ENCODE data around the gene SORCS2. TPM values are rescaled to one million over a fixed set of nuclear protein-coding genes. Genes with fewer than 3 reads are reported as not detected.

Gene SORCS2
- total and polyA plus RNA-seq, 2 donors (not counting 1 experiment from before 2014, with no cell fraction given), result not detected

DNA sequence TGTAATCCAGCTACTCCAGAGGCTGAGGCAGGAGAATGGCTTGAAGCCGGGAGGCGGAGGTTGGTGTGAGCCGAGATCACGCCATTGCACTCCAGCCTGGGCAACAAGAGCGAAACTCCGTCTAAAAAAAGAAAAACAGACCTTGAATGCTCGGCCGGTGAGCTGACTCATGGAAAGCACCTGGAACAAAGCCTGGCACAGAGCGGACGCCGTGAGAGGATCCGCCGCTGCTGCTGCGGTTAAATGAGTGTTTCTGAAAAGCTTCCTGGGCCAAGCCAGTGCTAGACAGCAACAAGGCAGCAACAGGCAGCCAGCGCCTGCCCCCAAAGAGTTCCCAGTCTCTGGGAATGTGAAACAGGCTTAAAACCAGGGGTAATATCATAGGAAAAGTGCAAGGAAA, 560.9 kb downstream of the SORCS2 start:
- H3K9me3 Mint-ChIP-seq (ENCODE audit: insufficient read depth), result no peaks in the 10 kb centered on the region
- WGBS (ENCODE audit: insufficient coverage), result 98% methylated on average over 15 of the region's 15 CpGs
- CTCF ChIA-PET, result no interaction called here

DNA sequence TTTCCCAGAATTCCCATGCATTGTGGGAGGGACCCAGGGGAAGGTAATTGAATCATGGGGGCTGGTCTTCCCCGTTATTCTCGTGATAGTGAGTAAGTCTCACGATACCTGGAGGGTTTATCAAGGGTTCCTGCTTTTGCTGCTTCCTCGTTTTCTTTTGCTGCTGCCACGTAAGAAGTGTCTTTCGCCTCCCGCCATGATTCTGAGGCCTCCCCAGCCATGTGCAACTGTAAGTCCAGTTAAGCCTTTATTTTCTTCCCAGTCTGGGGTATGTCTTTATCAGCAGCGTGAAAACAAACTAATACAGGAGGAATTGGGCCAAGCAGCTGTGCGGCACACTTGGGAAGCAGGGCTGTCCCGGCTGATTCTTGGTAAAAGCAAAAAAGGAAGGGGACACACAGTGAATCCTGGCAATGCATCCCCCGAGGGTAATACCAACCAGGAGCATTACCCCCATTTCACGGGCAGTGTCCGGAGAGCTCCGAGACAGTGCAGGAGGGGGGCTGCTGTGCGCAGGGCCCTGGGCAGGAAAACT, 561.7 kb downstream of the SORCS2 start:
- no peaks in the 10 kb centered on the region for H3K9me3 Mint-ChIP-seq (ENCODE audit: insufficient read depth)
- peaks cover 3% of the 10 kb centered on the region for H3K27me3 Mint-ChIP-seq
- TF ChIP-seq, protein P1, sequence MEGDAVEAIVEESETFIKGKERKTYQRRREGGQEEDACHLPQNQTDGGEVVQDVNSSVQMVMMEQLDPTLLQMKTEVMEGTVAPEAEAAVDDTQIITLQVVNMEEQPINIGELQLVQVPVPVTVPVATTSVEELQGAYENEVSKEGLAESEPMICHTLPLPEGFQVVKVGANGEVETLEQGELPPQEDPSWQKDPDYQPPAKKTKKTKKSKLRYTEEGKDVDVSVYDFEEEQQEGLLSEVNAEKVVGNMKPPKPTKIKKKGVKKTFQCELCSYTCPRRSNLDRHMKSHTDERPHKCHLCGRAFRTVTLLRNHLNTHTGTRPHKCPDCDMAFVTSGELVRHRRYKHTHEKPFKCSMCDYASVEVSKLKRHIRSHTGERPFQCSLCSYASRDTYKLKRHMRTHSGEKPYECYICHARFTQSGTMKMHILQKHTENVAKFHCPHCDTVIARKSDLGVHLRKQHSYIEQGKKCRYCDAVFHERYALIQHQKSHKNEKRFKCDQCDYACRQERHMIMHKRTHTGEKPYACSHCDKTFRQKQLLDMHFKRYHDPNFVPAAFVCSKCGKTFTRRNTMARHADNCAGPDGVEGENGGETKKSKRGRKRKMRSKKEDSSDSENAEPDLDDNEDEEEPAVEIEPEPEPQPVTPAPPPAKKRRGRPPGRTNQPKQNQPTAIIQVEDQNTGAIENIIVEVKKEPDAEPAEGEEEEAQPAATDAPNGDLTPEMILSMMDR (IDR thresholded peaks at IDR 0.05), result no peak
- TF ChIP-seq EZH2 (IDR thresholded peaks at IDR 0.05; ENCODE audit: borderline replicate concordance, insufficient read depth, low read depth, low read length, poor library complexity, severe bottlenecking), result no peak
- Histone ChIP-seq H3K9ac (ENCODE audit: low read length) (no peak overlapping the region), H2AFZ (ENCODE audit: insufficient read depth, low read depth, low read length, poor library complexity, severe bottlenecking) (no peak overlapping the region), H3K4me1 (ENCODE audit: control insufficient read depth in 2 of 2, insufficient read depth in 2 of 2, low read length in 2 of 2) (no peaks in the 10 kb centered on the region), H3K9me3 (ENCODE audit: control extremely low read depth in 1 of 3, control insufficient read depth in 2 of 3, insufficient read depth in 1 of 3, low read length in 2 of 3) (peaks cover 0 to 3% (median 0%) of the 10 kb centered on the region in 3 donors), H3K27ac (ENCODE audit: low read length in 2 of 2) (no peak overlapping the region), H3K36me3 (replicated peaks in 1 of 2; ENCODE audit: control extremely low read depth in 1 of 2, control insufficient read depth in 1 of 2, extremely low read depth in 1 of 2, insufficient read depth in 2 of 2, low read length in 1 of 2) (no peaks in the 10 kb centered on the region), H3K27me3 (replicated peaks in 1 of 4; ENCODE audit: control extremely low read depth in 1 of 4, control insufficient read depth in 3 of 4, insufficient read depth in 4 of 4, low read length in 3 of 4) (no peaks in the 10 kb centered on the region), H4K20me1 (ENCODE audit: control insufficient read depth, insufficient read depth, low read length, poor library complexity, severe bottlenecking) (no peaks in the 10 kb centered on the region), H3K79me2 (ENCODE audit: control insufficient read depth, insufficient read depth, low read length) (no peaks in the 10 kb centered on the region), H3K4me2 (replicated peaks; ENCODE audit: low read depth, low read length, poor library complexity, severe bottlenecking) (no peak overlapping the region), H3K4me3 (ENCODE audit: control extremely low read depth in 1 of 5, extremely low read depth in 1 of 5, insufficient read depth in 1 of 5, low read depth in 2 of 5, low read length in 4 of 5) (no peak overlapping the region)
- H3K4me3 Mint-ChIP-seq, result no peak overlapping the region
- ChIA-PET POLR2A (no interaction called here), CTCF (no interaction called here)
- no peaks in the 10 kb centered on the region for H3K4me1 Mint-ChIP-seq
- DNase-seq (no peak), ATAC-seq (ENCODE audit: low read depth) (no peak)
- 86% methylated on average over 14 of the region's 15 CpGs for WGBS (ENCODE audit: insufficient coverage)
- H3K27ac Mint-ChIP-seq, result no peak overlapping the region
- intact Hi-C loops (cut with micrococcal nuclease), result no loop called here

More for the DNA sequence above, 560.9 kb downstream of the SORCS2 start:
- Histone ChIP-seq H3K36me3 (replicated peaks in 1 of 2; ENCODE audit: control extremely low read depth in 1 of 2, control insufficient read depth in 1 of 2, extremely low read depth in 1 of 2, insufficient read depth in 2 of 2, low read length in 1 of 2) (no peaks in the 10 kb centered on the region), H3K9ac (ENCODE audit: low read length) (no peak overlapping the region), H3K79me2 (ENCODE audit: control insufficient read depth, insufficient read depth, low read length) (no peaks in the 10 kb centered on the region), H3K27ac (ENCODE audit: low read length in 2 of 2) (no peak overlapping the region), H3K27me3 (replicated peaks in 1 of 4; ENCODE audit: control extremely low read depth in 1 of 4, control insufficient read depth in 3 of 4, insufficient read depth in 4 of 4, low read length in 3 of 4) (no peaks in the 10 kb centered on the region), H3K4me1 (ENCODE audit: control insufficient read depth in 2 of 2, insufficient read depth in 2 of 2, low read length in 2 of 2) (no peaks in the 10 kb centered on the region), H3K4me2 (replicated peaks; ENCODE audit: low read depth, low read length, poor library complexity, severe bottlenecking) (no peak overlapping the region), H3K4me3 (ENCODE audit: control extremely low read depth in 1 of 5, extremely low read depth in 1 of 5, insufficient read depth in 1 of 5, low read depth in 2 of 5, low read length in 4 of 5) (no peak overlapping the region), H2AFZ (ENCODE audit: insufficient read depth, low read depth, low read length, poor library complexity, severe bottlenecking) (no peak overlapping the region), H3K9me3 (ENCODE audit: control extremely low read depth in 1 of 3, control insufficient read depth in 2 of 3, insufficient read depth in 1 of 3, low read length in 2 of 3) (peaks cover 0 to 3% (median 0%) of the 10 kb centered on the region in 3 donors), H4K20me1 (ENCODE audit: control insufficient read depth, insufficient read depth, low read length, poor library complexity, severe bottlenecking) (no peaks in the 10 kb centered on the region)
- H3K4me3 Mint-ChIP-seq, result no peak overlapping the region
- no peak for ATAC-seq (ENCODE audit: low read depth)
- POLR2A ChIA-PET, result no interaction called here
- intact Hi-C loops (cut with micrococcal nuclease), result no loop called here
- no peak for TF ChIP-seq EZH2 (IDR thresholded peaks at IDR 0.05; ENCODE audit: borderline replicate concordance, insufficient read depth, low read depth, low read length, poor library complexity, severe bottlenecking)
- TF ChIP-seq, protein P1 (IDR thresholded peaks at IDR 0.05), result no peak
- peaks cover 3% of the 10 kb centered on the region for H3K27me3 Mint-ChIP-seq
- no peak for DNase-seq
- no peak overlapping the region for H3K27ac Mint-ChIP-seq
- no peaks in the 10 kb centered on the region for H3K4me1 Mint-ChIP-seq
